Effector memory CD4-positive, alpha-beta T cell (primary cell): ENCODE data around the gene GNG7.

ENCODE experiments used
- DNase-seq, 3 donors: peaks; one replicate each; pipeline ENCODE4 v3.0.0-alpha.2; 2020
- H3K27ac ChIP-seq: 2 replicates; pipeline ENCODE4 v1.7.0; 2013; ENCODE audit warnings: mild to moderate bottlenecking, low read length, moderate library complexity; ENCODE audit not compliant: insufficient read depth, poor library complexity, severe bottlenecking
- H3K27me3 ChIP-seq: replicated peaks from 2 replicates; pipeline ENCODE4 v1.7.0; 2013; ENCODE audit warnings: mild to moderate bottlenecking, low read length; ENCODE audit not compliant: insufficient read depth, control insufficient read depth, poor library complexity, severe bottlenecking
- H3K36me3 ChIP-seq: 2 replicates; pipeline ENCODE4 v1.7.0; 2013; ENCODE audit warnings: mild to moderate bottlenecking, low read length, moderate library complexity; ENCODE audit not compliant: control insufficient read depth, insufficient read depth
- H3K4me1 ChIP-seq: 2 replicates; pipeline ENCODE4 v1.7.0; 2013; ENCODE audit warnings: low read length, mild to moderate bottlenecking; ENCODE audit not compliant: control insufficient read depth, insufficient read depth, poor library complexity, severe bottlenecking
- H3K4me3 ChIP-seq: 2 replicates; pipeline ENCODE4 v1.7.0; 2013; ENCODE audit warnings: low read length, low read depth, mild to moderate bottlenecking; ENCODE audit not compliant: insufficient read depth, poor library complexity, severe bottlenecking
- H3K9me3 ChIP-seq: 2 replicates; pipeline ENCODE4 v1.7.0; 2013; ENCODE audit warnings: mild to moderate bottlenecking, low read length, moderate library complexity; ENCODE audit not compliant: control insufficient read depth

GNG7 gene

DNA sequence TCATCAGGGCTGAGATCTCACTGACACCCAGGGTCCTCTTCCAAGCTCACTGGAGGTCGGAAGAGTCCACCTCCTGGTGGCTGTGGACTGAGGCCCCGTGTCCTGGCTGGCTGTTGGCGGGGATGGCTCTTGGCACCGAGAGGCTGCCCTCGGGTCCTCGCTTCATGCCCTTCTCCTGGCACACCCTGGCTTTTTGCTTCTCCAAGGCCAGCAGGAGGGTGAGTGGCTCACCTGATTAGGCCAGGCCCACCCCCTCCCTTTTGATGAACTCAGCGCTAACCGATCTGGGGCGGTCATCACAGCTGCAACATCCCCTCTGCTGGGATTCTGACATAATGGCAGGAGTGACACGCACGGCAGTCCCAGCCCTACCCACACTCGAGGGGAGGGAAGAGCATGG, 32.9 kb upstream of the GNG7 start:
- Histone ChIP-seq H3K36me3 (peaks cover 20% of the 10 kb centered on the region), H3K4me1 (peaks cover 6% of the 10 kb centered on the region), H3K27ac (no peak overlapping the region), H3K9me3 (no peaks in the 10 kb centered on the region), H3K27me3 (no peaks in the 10 kb centered on the region), H3K4me3 (no peak overlapping the region)
- no peak for DNase-seq

GRCh38 chr19:2734589-2735288, 32.2 kb upstream of the GNG7 start:
- no peaks in the 10 kb centered on the region for H3K27me3 ChIP-seq
- H3K4me1 ChIP-seq: peaks cover 6% of the 10 kb centered on the region
- no peak for DNase-seq
- no peaks in the 10 kb centered on the region for H3K9me3 ChIP-seq
- H3K4me3 ChIP-seq: no peak overlapping the region
- peaks cover 20% of the 10 kb centered on the region for H3K36me3 ChIP-seq
- no peak overlapping the region for H3K27ac ChIP-seq

DNA sequence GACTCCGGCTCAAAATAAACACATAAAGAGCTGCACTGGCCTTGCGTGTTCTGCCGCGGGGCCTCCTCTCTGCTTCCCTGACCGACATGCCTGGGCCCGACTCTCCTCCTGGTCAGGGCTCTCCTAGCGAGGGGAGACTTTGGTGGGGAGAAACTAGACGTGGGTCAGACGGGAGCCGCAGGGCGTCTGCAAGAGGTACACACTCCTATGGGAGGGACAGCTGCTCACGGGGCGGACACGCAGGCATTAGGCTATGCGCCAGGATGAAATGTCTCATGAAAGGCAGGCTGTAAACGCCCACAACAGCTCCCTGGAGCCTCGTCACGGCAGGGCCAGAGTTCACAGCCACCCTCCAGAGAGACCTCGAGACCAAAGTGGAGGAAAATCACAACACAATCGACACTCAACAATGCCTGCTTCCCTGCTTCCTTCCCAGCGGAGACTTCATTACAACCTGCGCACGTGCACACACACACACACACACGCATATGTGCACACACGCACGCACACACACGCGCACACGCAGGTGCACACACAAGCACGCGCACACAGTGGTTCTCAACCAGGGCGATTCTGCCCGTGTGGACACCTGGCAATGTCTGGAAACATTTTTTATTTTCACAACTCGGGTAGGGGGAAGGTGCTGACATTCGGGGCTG, 31.6 kb upstream of the GNG7 start:
- DNase-seq: no peak
- H3K27ac ChIP-seq: no peak overlapping the region
- no peaks in the 10 kb centered on the region for H3K27me3 ChIP-seq
- peaks cover 1% of the 10 kb centered on the region for H3K4me1 ChIP-seq
- H3K4me3 ChIP-seq: no peak overlapping the region
- H3K9me3 ChIP-seq: no peaks in the 10 kb centered on the region
- peaks cover 20% of the 10 kb centered on the region for H3K36me3 ChIP-seq

GRCh38 chr19:2732883-2733282, 30.4 kb upstream of the GNG7 start:
- DNase-seq: no peak
- Histone ChIP-seq H3K9me3 (no peaks in the 10 kb centered on the region), H3K27me3 (no peaks in the 10 kb centered on the region), H3K4me1 (no peaks in the 10 kb centered on the region), H3K4me3 (no peak overlapping the region), H3K27ac (no peak overlapping the region), H3K36me3 (peaks cover 20% of the 10 kb centered on the region)

DNA sequence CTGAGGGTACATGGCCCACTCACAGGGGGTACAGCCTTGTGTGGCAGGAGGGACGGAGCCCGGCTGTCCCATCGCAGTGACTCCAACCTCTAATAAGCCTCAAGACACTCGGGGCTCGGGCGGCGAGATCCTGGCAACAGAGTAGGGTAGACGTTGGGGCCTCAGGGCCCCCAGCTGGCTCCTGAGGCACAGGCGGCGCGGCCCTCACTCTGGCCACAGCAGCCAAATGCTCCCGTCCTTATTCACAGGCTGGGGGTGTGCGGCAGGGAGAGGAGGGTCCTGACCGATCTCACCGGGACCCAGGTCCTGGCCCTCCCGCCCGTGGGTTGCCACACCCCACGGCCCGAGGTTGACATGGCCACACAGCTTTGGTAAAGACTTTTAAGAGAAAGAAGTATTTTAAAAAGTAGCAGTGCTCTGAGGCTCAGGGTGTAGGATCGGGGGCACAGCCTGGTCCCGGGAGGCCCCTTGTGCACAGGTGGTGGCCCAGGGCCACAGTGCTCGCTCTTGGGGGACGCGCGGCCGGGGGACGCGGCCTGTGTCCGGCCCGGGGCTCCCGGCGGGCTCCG, 29.7 kb upstream of the GNG7 start:
- DNase-seq: no peak
- Histone ChIP-seq H3K4me1 (no peaks in the 10 kb centered on the region), H3K9me3 (no peaks in the 10 kb centered on the region), H3K27me3 (no peaks in the 10 kb centered on the region), H3K4me3 (no peak overlapping the region), H3K36me3 (peaks cover 20% of the 10 kb centered on the region), H3K27ac (no peak overlapping the region)

GRCh38 chr19:2731181-2731995, 28.9 kb upstream of the GNG7 start:
- no peak overlapping the region for H3K4me3 ChIP-seq
- no peaks in the 10 kb centered on the region for H3K27me3 ChIP-seq
- H3K9me3 ChIP-seq: no peaks in the 10 kb centered on the region
- no peak overlapping the region for H3K27ac ChIP-seq
- H3K36me3 ChIP-seq: peaks cover 13% of the 10 kb centered on the region
- no peak for DNase-seq
- H3K4me1 ChIP-seq: no peaks in the 10 kb centered on the region

DNA sequence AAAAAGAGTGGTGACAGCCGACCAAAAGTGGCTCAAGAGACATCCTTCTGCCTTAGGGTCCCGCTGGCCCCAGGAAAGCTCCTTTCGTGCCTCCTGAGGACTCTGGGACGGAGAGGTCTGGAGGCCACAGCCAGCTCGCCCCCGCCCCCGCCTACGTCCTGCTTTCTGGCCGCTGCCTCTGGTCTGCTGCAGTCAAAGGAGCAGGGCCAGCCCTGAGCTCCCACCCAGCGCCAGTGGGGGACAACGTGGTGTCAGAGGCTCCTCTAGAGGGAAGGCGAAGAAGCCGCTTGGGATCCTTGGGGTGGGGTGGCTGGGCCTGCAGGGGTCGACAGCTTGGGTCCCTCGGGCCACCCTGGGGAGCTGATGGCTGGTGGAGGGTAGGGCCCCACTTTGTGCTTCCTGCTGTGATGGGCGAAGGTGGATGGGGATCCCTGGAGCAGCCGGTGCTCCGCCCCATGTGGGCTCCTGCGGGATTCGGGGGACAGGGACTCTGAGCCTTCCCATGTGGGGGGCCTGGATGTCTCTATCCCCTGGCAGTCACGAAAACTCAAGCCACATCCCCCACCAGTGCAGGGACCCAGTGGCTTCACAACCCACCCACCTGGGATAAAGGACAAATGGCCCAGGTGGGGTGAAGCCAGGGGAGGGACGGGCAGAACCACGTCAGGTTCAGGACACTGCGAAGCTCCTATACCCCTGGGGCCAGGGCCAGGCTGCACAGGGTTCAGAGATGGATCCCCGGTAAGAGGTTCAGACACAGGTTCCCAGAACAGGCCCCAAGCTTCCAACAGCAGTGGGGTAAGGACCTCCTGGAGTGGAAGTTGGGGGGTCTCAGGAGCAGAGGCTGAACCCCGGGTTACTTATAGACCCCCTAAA, 27.7 kb upstream of the GNG7 start:
- no peaks in the 10 kb centered on the region for H3K9me3 ChIP-seq
- no peak for DNase-seq
- H3K4me3 ChIP-seq: no peak overlapping the region
- no peak overlapping the region for H3K27ac ChIP-seq
- no peaks in the 10 kb centered on the region for H3K27me3 ChIP-seq
- no peaks in the 10 kb centered on the region for H3K4me1 ChIP-seq
- peaks cover 6% of the 10 kb centered on the region for H3K36me3 ChIP-seq

DNA sequence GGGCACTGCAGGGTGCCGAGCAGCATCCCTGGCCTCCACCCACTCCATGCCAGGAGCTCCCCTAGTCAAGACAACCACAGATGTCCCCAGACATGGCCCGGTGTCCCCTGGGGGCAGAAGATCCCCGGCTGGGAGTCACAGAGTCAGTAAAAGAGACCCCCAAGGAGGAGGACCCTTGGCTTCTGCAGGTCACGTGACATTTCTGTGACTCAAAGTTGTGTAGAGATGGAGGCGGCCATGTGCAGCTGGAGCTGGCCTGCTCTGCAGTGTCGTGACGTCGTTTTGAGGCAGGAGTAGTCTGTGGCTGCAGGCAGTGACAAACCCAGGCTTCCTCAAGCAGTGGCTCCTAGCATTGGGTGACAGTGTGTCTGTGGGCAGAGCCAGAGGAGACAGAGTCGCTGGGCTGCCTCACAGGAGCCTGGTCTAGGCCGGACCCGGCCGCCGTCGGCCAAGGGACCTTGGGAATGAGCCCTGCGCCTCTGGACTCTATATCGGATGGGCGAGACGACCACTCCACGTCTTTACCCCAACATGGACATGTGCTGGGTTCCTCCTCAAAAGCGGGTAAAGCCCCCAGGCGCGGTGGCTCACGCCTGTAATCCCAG, 26.4 kb upstream of the GNG7 start:
- Histone ChIP-seq H3K4me1 (no peaks in the 10 kb centered on the region), H3K27me3 (peaks cover 3% of the 10 kb centered on the region), H3K9me3 (no peaks in the 10 kb centered on the region), H3K4me3 (no peak overlapping the region), H3K36me3 (no peaks in the 10 kb centered on the region), H3K27ac (no peak overlapping the region)
- no peak for DNase-seq

DNA sequence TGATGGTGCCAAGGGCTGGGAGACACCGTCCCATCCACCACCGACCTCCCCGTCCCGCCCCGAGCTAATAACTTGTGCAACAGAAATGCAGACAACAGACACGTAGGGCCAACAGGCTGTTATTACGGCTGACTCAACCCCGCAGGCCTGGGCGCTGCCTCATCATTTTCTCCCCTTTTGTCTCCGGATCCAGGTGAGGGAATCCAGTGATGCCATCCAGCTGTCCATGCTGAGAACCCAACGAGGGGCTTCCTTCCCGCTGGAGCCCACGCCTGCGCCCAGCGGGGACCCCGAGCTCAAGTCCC, 25.1 kb upstream of the GNG7 start:
- no peak for DNase-seq
- Histone ChIP-seq H3K27me3 (peaks cover 3% of the 10 kb centered on the region), H3K9me3 (no peaks in the 10 kb centered on the region), H3K36me3 (no peaks in the 10 kb centered on the region), H3K4me3 (no peak overlapping the region), H3K4me1 (no peaks in the 10 kb centered on the region), H3K27ac (no peak overlapping the region)
